GM12878 (cell line): ENCODE measurements around the gene AKR1B1. TPM values are rescaled to one million over a fixed set of nuclear protein-coding genes. Genes with fewer than 3 reads are reported as not detected.

ENCODE experiments used
- ATAC-seq: fragments of 200-7000 bp; cut with Tn5 transposase; 3 replicates; pipeline ENCODE4 v1.9.1; 2020; ENCODE audit warnings: mild to moderate bottlenecking, moderate library complexity
- BruUV-seq: library from RNA; stranded (reverse); fragments of 400-500 nt; replicated peaks from 2 replicates; lab custom pipeline; 2021; lab: Mats Ljungman, UMichigan
- CTCF ChIA-PET: fragments of 300-600 bp; sonication (Branson Sonifier 250); formaldehyde crosslinking; extraction: SDS; loops from one replicate; lab custom pipeline; 2021; ENCODE audit warnings: inconsistent platforms; lab: Yijun Ruan, JAX
- POLR2A ChIA-PET: fragments of 350-600 bp; formaldehyde crosslinking; extraction: SDS; loops from one replicate; lab custom pipeline; 2021; ENCODE audit warnings: inconsistent platforms; lab: Charles Lee
- RAD21 ChIA-PET: fragments of 300-600 bp; sonication (Branson Sonifier 250); formaldehyde crosslinking; loops from one replicate; lab custom pipeline; 2023; ENCODE audit warnings: antibody characterized with exemption; ENCODE audit not compliant: unreplicated experiment; lab: Charles Lee
- SMC1A ChIA-PET: fragments of 300-600 bp; sonication (Branson Sonifier 250); formaldehyde crosslinking; loops from one replicate; lab custom pipeline; 2023; ENCODE audit not compliant: unreplicated experiment, uncharacterized antibody; lab: Charles Lee
- DNase-seq: peaks from one replicate; pipeline ENCODE4 v3.0.0-alpha.2; 2011; ENCODE audit warnings: low read depth, low spot score
- FAIRE-seq: peaks from 3 replicates; lab custom pipeline; 2011; peaks lifted over from hg19 to GRCh38; lab: Jason Lieb, UNC
- H2AFZ ChIP-seq: 2 replicates; pipeline ENCODE4 v1.6.0; 2011; ENCODE audit warnings: low read depth, low read length, control low read depth; ENCODE audit not compliant: control insufficient read depth
- H3K27ac ChIP-seq: 2 replicates; pipeline ENCODE4 v1.5.1; 2011; ENCODE audit warnings: control low read depth; ENCODE audit not compliant: control insufficient read depth, insufficient read depth
- H3K27me3 ChIP-seq, 2 experiments: replicated peaks in 1 of 2; 2 replicates each; pipeline versions ENCODE4 v1.6.0 to v1.6.1; 2011; ENCODE audit warnings: low read length in 1 of 2; ENCODE audit not compliant: control insufficient read depth in 2 of 2, insufficient read depth in 2 of 2
- H3K36me3 ChIP-seq, 2 experiments: 2 replicates each; pipeline ENCODE4 v1.5.1; 2011; ENCODE audit warnings: low read length in 1 of 2; ENCODE audit not compliant: control insufficient read depth in 2 of 2, insufficient read depth in 2 of 2
- H3K4me1 ChIP-seq: 2 replicates; pipeline ENCODE4 v1.6.1; 2011; ENCODE audit warnings: mild to moderate bottlenecking, low read length, moderate library complexity, mixed read lengths; ENCODE audit not compliant: control insufficient read depth, insufficient read depth
- H3K4me2 ChIP-seq: 2 replicates; pipeline ENCODE4 v1.6.0; 2011; ENCODE audit warnings: control low read depth; ENCODE audit not compliant: control insufficient read depth, insufficient read depth
- H3K4me3 ChIP-seq: fragments of 200-600 bp; sonication (generic); 2 replicates; pipeline ENCODE4 v1.5.1; 2016
- H3K79me2 ChIP-seq: 2 replicates; pipeline ENCODE4 v1.6.0; 2011; ENCODE audit warnings: low read length; ENCODE audit not compliant: control insufficient read depth, insufficient read depth
- H3K9ac ChIP-seq: 2 replicates; pipeline ENCODE4 v1.8.0; 2011; ENCODE audit warnings: low read length, control low read depth, mixed read lengths; ENCODE audit not compliant: control insufficient read depth, insufficient read depth
- H3K9me3 ChIP-seq: replicated peaks from 3 replicates; pipeline ENCODE4 v1.5.1; 2011; ENCODE audit warnings: mild to moderate bottlenecking, low read length; ENCODE audit not compliant: control insufficient read depth, insufficient read depth
- H4K20me1 ChIP-seq: 2 replicates; pipeline ENCODE4 v1.6.0; 2011; ENCODE audit not compliant: control insufficient read depth, insufficient read depth
- BACH1 ChIP-seq: fragments of 450-650 bp; IDR thresholded peaks from 2 replicates; pipeline ENCODE4 v1.6.1; 2017; ENCODE audit warnings: mild to moderate bottlenecking, borderline replicate concordance
- BHLHE40 ChIP-seq, 2 experiments: fragments of 450-650 bp in 1 of 2; IDR thresholded peaks; 2 replicates each; pipeline ENCODE4 v1.6.1; 2011 to 2017; ENCODE audit warnings: low read depth in 2 of 2, borderline replicate concordance in 1 of 2, improper control_type of control experiment in 1 of 2, low read length in 1 of 2, mild to moderate bottlenecking in 1 of 2
- BRCA1 ChIP-seq: IDR thresholded peaks from 2 replicates; pipeline ENCODE4 v1.6.1; 2011; ENCODE audit warnings: low read depth, low read length, improper control_type of control experiment
- CEBPB ChIP-seq, 2 experiments: fragments of 150-350 bp in 1 of 2; IDR thresholded peaks; 2 replicates each; pipeline ENCODE4 v1.6.1; 2012 to 2014; ENCODE audit warnings: low read depth in 2 of 2, low read length in 2 of 2, borderline replicate concordance in 1 of 2, inconsistent platforms in 1 of 2
- CHD2 ChIP-seq: IDR thresholded peaks from 2 replicates; pipeline ENCODE4 v1.6.1; 2011; ENCODE audit warnings: low read depth, low read length, improper control_type of control experiment, borderline replicate concordance
- CHD4 ChIP-seq: fragments of 200-600 bp; sonication (generic); IDR thresholded peaks from 2 replicates; pipeline ENCODE4 v1.6.1; 2016; ENCODE audit warnings: mild to moderate bottlenecking
- HDAC6 ChIP-seq: fragments of 200-600 bp; sonication (generic); IDR thresholded peaks from one replicate; pipeline ENCODE4 v1.8.0; 2017; ENCODE audit warnings: antibody characterized with exemption; ENCODE audit not compliant: unreplicated experiment
- IKZF1 ChIP-seq: fragments of 450-650 bp; conservative IDR thresholded peaks from 2 replicates; pipeline ENCODE4 v1.6.1; 2017; ENCODE audit warnings: antibody characterized with exemption, mild to moderate bottlenecking
- RCOR1 ChIP-seq: conservative IDR thresholded peaks from 2 replicates; pipeline ENCODE4 v1.6.1; 2012; ENCODE audit warnings: low read depth, low read length, improper control_type of control experiment
- SPI1 ChIP-seq: IDR thresholded peaks from 2 replicates; pipeline ENCODE4 v1.6.1; 2011; ENCODE audit warnings: low read depth, mild to moderate bottlenecking, low read length, moderate library complexity, borderline replicate concordance; ENCODE audit not compliant: insufficient read depth
- TBL1XR1 ChIP-seq: IDR thresholded peaks from 2 replicates; pipeline ENCODE4 v1.6.1; 2012; ENCODE audit warnings: low read depth, low read length, improper control_type of control experiment
- TCF12 ChIP-seq: IDR thresholded peaks from 2 replicates; pipeline ENCODE4 v1.6.1; 2011; ENCODE audit warnings: low read depth, mild to moderate bottlenecking, low read length
- WRNIP1 ChIP-seq: IDR thresholded peaks from 2 replicates; pipeline ENCODE4 v1.6.1; 2011; ENCODE audit warnings: low read depth, low read length, improper control_type of control experiment, borderline replicate concordance
- in situ Hi-C: fragments of 300-500 bp; cut with MboI; formaldehyde crosslinking; loops from 9 replicates; pipeline ENCODE4 v1.14.3; 2018; ENCODE audit warnings: mixed read lengths
- intact Hi-C: fragments of 100-400 bp; cut with micrococcal nuclease; formaldehyde crosslinking; loops from one replicate; pipeline ENCODE4 v1.14.2; 2022; ENCODE audit not compliant: unreplicated experiment
- polyA plus RNA-seq, 11 experiments: library from polyadenylated mRNA; depleted of rRNA in 4 of 11; unstranded in 6 of 11; stranded (reverse) in 5 of 11; fragments of >200 nt; fragmentation: Nextera tagmentation in 4 of 11; fragmentation: Illumina TruSeq in 1 of 11; extraction: Ambion mirVana in 4 of 11; extraction: Trizol in 1 of 11; gene quantifications; 1 replicate in 1 of 11; 2 replicates in 10 of 11; pipeline versions ENCODE4 v1.2.1 to v1.2.3, GENCODE V29; 2011 to 2016; ENCODE audit warnings: inconsistent platforms in 2 of 11, missing spikeins in 2 of 11, low read depth in 1 of 11
- total RNA-seq, 4 experiments: library from RNA; depleted of rRNA in 3 of 4; stranded (reverse); fragments of >200 nt in 3 of 4; fragmentation: Illumina TruSeq in 1 of 4; extraction: Trizol in 1 of 4; gene quantifications; 2 replicates each; pipeline versions ENCODE4 v1.2.1 to v1.2.3, GENCODE V29; 2013 to 2021
- TF ChIP-seq, protein P1 (sequence below), 3 experiments: IDR thresholded peaks in 2 of 3; conservative IDR thresholded peaks in 1 of 3; 2 replicates each; pipeline ENCODE4 v1.5.1; 2011; ENCODE audit warnings: low read depth in 3 of 3, low read length in 3 of 3, mild to moderate bottlenecking in 3 of 3, control low read depth in 2 of 3, moderate library complexity in 2 of 3, inconsistent platforms in 1 of 3, mixed read lengths in 1 of 3; ENCODE audit not compliant: control insufficient read depth in 2 of 3, insufficient read depth in 1 of 3; ENCODE audit errors: extremely low read depth in 1 of 3

The AKR1B1 gene
- total and polyA plus RNA-seq, 10 of the 15 experiments (the other 5 are each of a cell fraction or from before 2014, with no cell fraction given) = 40.4 to 252 (median 156) TPM

GRCh38 chr7:134464496-134464895 is 5.6 kb upstream of the AKR1B1 start:
- ChIA-PET CTCF (no interaction called here), POLR2A (no interaction called here)
- no peak overlapping the region for H3K4me3 ChIP-seq
- no peaks in the 10 kb centered on the region for H3K27me3 ChIP-seq
- H3K79me2 ChIP-seq = no peaks in the 10 kb centered on the region
- DNase-seq (no peak), ATAC-seq (no peak), FAIRE-seq (no peak)
- H3K9ac ChIP-seq = no peak overlapping the region
- intact Hi-C loops (no loop called here), in situ Hi-C loops (no loop called here)
- BruUV-seq = no TSS peak
- no peaks in the 10 kb centered on the region for H4K20me1 ChIP-seq
- no peak overlapping the region for H2AFZ ChIP-seq
- no peaks in the 10 kb centered on the region for H3K36me3 ChIP-seq
- peaks cover 2% of the 10 kb centered on the region; the same call in 2 of the 3 replicates for H3K9me3 ChIP-seq
- TF ChIP-seq CHD2 = no peak
- TF ChIP-seq RCOR1 = no peak
- no peak for TF ChIP-seq TCF12
- no peak for TF ChIP-seq BACH1
- no peak for TF ChIP-seq BHLHE40 (IDR thresholded peaks at IDR 0.05; ENCODE audit: borderline replicate concordance in 1 of 2, low read depth in 2 of 2, low read length in 1 of 2)
- TF ChIP-seq TBL1XR1 = no peak
- no peak for TF ChIP-seq WRNIP1
- TF ChIP-seq, protein P1, sequence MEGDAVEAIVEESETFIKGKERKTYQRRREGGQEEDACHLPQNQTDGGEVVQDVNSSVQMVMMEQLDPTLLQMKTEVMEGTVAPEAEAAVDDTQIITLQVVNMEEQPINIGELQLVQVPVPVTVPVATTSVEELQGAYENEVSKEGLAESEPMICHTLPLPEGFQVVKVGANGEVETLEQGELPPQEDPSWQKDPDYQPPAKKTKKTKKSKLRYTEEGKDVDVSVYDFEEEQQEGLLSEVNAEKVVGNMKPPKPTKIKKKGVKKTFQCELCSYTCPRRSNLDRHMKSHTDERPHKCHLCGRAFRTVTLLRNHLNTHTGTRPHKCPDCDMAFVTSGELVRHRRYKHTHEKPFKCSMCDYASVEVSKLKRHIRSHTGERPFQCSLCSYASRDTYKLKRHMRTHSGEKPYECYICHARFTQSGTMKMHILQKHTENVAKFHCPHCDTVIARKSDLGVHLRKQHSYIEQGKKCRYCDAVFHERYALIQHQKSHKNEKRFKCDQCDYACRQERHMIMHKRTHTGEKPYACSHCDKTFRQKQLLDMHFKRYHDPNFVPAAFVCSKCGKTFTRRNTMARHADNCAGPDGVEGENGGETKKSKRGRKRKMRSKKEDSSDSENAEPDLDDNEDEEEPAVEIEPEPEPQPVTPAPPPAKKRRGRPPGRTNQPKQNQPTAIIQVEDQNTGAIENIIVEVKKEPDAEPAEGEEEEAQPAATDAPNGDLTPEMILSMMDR (IDR thresholded peaks at IDR 0.05 in 2 of 3, conservative IDR thresholded peaks at IDR 0.05 in 1 of 3; ENCODE audit: control insufficient read depth in 2 of 3, extremely low read depth in 1 of 3, insufficient read depth in 1 of 3, low read depth in 3 of 3, low read length in 3 of 3) = no peak
- no peak for TF ChIP-seq IKZF1
- TF ChIP-seq BRCA1 = no peak
- TF ChIP-seq CHD4 = no peak
- TF ChIP-seq CEBPB (IDR thresholded peaks at IDR 0.05; ENCODE audit: borderline replicate concordance in 1 of 2, low read depth in 2 of 2, low read length in 2 of 2) = no peak
- TF ChIP-seq HDAC6 = no peak
- no peak for TF ChIP-seq SPI1
- TF ChIP-seq, all 136 proteins: peak for 0
- ChIA-PET RAD21 (no interaction called here), SMC1A (interaction anchor here (1.2 kb wide), 1 partner anchor 31 kb away, joined by 6 read pairs; no protein-coding TSS in a partner anchor)
- H3K4me2 ChIP-seq = no peak overlapping the region
- H3K4me1 ChIP-seq = peaks cover under 1% of the 10 kb centered on the region; the same call in 1 of the 2 replicates
- H3K27ac ChIP-seq = no peak overlapping the region
